HG02884 (cell line): ENCODE measurements around the gene NEK9.

Experiments
- ATAC-seq: cut with Tn5 transposase; IDR thresholded peaks from one replicate; pipeline ENCODE4 v1.9.1; 2021; ENCODE audit warnings: mild to moderate bottlenecking, moderate library complexity; ENCODE audit not compliant: unreplicated experiment

NEK9 gene

DNA sequence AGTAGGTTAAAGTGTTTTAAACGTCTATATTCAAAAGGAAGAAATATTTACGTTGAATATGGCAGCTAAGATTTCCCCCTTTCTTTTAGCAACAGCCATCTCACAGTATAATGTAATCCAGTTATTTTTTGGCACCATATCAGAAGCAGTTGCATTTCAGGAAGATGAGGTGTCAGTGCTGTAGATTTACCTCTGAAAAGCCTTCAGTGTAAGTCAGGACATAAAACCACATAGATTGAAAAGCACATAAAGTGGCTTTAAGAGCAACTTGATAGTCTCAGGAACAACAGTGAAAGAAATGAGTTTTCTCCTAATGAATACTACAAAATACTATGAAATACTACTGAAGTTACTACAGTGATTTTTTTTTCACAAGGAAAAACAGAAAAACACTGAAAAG, 82.5 kb downstream of the NEK9 start:
- no peak for ATAC-seq

DNA sequence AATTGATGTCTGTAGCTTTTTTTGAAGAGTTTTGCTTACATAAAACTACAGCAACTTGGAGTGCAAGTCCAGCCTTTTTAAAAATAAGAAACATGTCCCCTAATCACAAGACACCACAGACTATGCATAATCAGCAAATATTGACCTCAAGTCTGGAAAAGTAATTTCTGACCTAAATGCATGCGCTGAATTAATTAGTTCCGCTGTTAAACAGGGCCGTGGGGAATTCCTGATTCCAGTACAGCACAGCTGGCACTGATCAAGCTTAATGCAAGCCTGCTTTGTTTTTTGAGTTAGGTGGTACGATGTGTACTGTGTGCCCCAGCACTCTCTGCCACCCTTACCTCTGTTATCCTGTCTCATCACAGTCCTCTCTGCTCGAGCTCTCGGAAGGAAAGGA, 84.8 kb downstream of the NEK9 start:
- no peak for ATAC-seq

DNA sequence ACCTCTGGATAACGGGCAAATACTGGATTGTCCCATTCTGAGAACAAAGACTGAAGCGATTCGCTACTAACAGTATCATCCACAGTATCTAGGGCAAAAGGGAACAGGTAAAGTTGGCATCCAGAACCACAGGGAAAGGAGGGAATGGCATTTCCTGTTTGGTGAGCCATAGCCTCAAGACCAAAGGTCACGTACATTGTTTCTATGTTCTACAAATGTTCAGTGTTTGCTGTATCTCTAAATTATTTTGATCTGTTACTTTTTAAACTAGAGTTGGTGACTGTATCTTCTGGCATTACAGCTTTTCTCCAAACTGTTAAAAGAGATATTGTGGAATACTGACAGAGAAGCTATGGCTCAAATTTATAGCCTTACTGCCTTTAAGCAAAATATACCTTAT, 85.2 kb downstream of the NEK9 start:
- no peak for ATAC-seq

DNA sequence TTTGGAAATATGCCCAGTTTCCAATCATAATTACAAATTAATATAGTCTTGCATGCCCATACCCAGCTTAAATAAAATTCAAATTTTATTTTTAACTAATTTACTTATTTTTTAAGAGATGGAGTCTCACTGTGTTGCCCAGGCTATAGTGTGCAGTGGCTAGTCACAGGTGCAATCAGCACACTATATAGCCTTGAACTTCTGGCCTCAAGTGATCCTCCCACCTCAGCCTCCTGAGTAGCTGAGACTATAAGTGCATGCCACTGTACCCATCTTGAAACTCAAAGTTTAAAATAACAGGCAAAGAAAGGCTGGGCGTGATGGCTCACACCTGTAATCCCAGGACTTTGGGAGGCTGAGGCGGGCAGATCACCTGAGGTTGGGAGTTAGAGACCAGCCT, 85.9 kb downstream of the NEK9 start:
- ATAC-seq: no peak

DNA sequence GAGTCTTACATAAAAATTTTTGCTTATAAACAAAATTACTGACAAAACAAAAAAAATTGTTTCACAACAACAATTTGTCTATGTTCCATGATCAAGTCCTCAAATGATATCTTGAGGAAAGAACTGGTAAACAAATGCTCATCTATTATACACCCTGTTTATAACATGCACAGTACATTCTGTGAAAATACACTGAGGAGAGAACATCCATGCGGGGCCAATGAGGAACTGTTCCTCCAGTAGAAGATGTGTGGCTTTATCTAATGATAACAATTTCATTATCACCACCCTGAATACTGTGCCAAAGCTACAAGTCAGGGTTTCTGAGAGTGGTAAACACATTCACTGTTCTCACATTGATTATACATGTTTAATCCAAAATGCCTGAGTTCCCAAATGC, 86.3 kb downstream of the NEK9 start:
- ATAC-seq: no peak

DNA sequence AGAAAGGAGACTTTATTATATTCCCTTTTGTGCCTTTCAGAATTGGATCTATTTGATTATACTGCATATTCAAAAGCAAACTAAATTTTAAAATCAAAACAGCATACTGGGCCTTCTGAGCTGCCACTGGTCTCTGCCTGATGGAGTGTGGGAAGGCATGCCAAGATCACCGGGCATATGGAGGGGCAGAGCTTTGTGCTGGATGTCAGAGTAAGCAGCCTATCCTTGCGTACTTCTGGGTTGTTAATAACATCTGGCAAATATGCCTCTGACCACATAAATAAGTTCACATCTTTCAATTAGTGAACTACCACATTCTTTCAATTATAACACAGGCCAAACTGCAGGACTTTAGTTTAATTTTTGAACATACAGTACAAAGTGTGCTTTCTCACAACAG, 93.9 kb downstream of the NEK9 start:
- no peak for ATAC-seq

DNA sequence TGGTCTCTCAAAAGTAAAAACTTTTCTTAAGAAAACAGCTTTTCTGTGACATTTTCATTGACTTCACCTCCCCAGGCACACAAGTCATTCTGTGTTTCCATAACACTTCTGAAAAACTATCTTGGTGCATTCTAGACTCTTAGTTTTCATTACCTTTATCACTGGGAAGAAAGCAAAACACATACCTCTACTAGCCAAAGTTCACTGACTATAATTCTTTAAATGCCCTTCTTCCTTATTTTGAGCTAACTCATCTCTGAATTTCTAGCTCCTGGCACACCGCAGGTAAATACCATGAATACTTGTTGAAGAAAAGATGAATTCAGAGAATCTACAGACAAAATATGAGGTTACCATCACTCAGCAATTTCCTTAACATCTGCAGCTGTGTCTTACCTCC, 96.7 kb downstream of the NEK9 start:
- no peak for ATAC-seq
